ENCODE measurements around the gene RBMS2. TPM values are rescaled to one million over a fixed set of nuclear protein-coding genes. Genes with fewer than 3 reads are reported as not detected.

RBMS2 gene
- total RNA-seq, 2 donors from 2014 or later: 33.4 to 40.2 TPM

- DNase-seq (ENCODE audit: low spot score): no peak
- Histone ChIP-seq H3K27me3 (replicated peaks; ENCODE audit: insufficient read depth) (no peaks in the 10 kb centered on the region), H3K9me3 (no peaks in the 10 kb centered on the region), H3K36me3 (peaks cover 24% of the 10 kb centered on the region), H3K27ac (peak overlapping the region; percentile 87 to 88), H3K4me1 (ENCODE audit: control insufficient read depth in 1 of 2, low read depth in 2 of 2) (peaks cover 42 to 46% of the 10 kb centered on the region in 2 donors), H3K4me3 (peak overlapping the region; percentile 81)
- TF ChIP-seq CTCF (IDR thresholded peaks at IDR 0.05): peak; percentile 14
- no peak for ATAC-seq (ENCODE audit: insufficient number of reproducible peaks, low FRiP score, low read depth)
These were observed 113.5 kb downstream of the RBMS2 start for GRCh38 chr12:56634837-56635791.

- H3K4me1 ChIP-seq (ENCODE audit: control insufficient read depth in 1 of 2, low read depth in 2 of 2): peaks cover 37 to 39% of the 10 kb centered on the region in 2 donors
- H3K27ac ChIP-seq: peak overlapping the region; percentile 87 to 88
- no peaks in the 10 kb centered on the region for H3K9me3 ChIP-seq
- peaks cover 31% of the 10 kb centered on the region for H3K36me3 ChIP-seq
- TF ChIP-seq CTCF (IDR thresholded peaks at IDR 0.05): no peak
- ATAC-seq (ENCODE audit: insufficient number of reproducible peaks, low FRiP score, low read depth) (peak; percentile 82), DNase-seq (ENCODE audit: low spot score) (peak; percentile 82)
- H3K27me3 ChIP-seq (replicated peaks; ENCODE audit: insufficient read depth): no peaks in the 10 kb centered on the region
- peak overlapping the region; percentile 81 for H3K4me3 ChIP-seq
These were observed 114.4 kb downstream of the RBMS2 start for GRCh38 chr12:56635806-56636674.

- peak; percentile 87 for ATAC-seq (ENCODE audit: insufficient number of reproducible peaks, low FRiP score, low read depth)
- Histone ChIP-seq H3K36me3 (peaks cover 38% of the 10 kb centered on the region), H3K27me3 (replicated peaks; ENCODE audit: insufficient read depth) (no peaks in the 10 kb centered on the region), H3K4me1 (ENCODE audit: control insufficient read depth in 1 of 2, low read depth in 2 of 2) (peaks cover 31% of the 10 kb centered on the region in 2 donors), H3K9me3 (no peaks in the 10 kb centered on the region), H3K4me3 (peak overlapping the region; percentile 81), H3K27ac (peak overlapping the region; percentile 87 to 88)
- peak; percentile 57 for TF ChIP-seq CTCF (IDR thresholded peaks at IDR 0.05)
- DNase-seq (ENCODE audit: low spot score): peak; percentile 98
These were observed 115.3 kb downstream of the RBMS2 start for GRCh38 chr12:56636675-56637540.

- Histone ChIP-seq H3K27ac (peak overlapping the region; percentile 87 to 88), H3K27me3 (replicated peaks; ENCODE audit: insufficient read depth) (no peaks in the 10 kb centered on the region), H3K9me3 (no peaks in the 10 kb centered on the region), H3K36me3 (peaks cover 45% of the 10 kb centered on the region), H3K4me1 (ENCODE audit: control insufficient read depth in 1 of 2, low read depth in 2 of 2) (peaks cover 24% of the 10 kb centered on the region in 2 donors), H3K4me3 (no peak overlapping the region)
- no peak for DNase-seq (ENCODE audit: low spot score)
- no peak for ATAC-seq (ENCODE audit: insufficient number of reproducible peaks, low FRiP score, low read depth)
- TF ChIP-seq CTCF (IDR thresholded peaks at IDR 0.05): no peak
These were observed 116.0 kb downstream of the RBMS2 start for GRCh38 chr12:56637621-56638020.
